NT2/D1 (cell line): Measurements from ENCODE around the gene ALAS2.

ENCODE experiments used
- SUZ12 ChIP-seq: IDR thresholded peaks from 2 replicates; pipeline ENCODE4 v1.6.1; 2011; ENCODE audit not compliant: insufficient read length, insufficient read depth; ENCODE audit errors: extremely low read depth
- YY1 ChIP-seq: IDR thresholded peaks from 2 replicates; pipeline ENCODE4 v1.6.1; 2011; ENCODE audit not compliant: insufficient read length, insufficient read depth
- ZNF274 ChIP-seq: IDR thresholded peaks from 2 replicates; pipeline ENCODE4 v1.6.1; 2011; ENCODE audit warnings: mild to moderate bottlenecking, low read depth, low read length

- TF ChIP-seq YY1: no peak
- no peak for TF ChIP-seq SUZ12
- no peak for TF ChIP-seq ZNF274
These were observed 10.7 kb upstream of the ALAS2 start for GRCh38 chrX:55041514-55041913.
